ENCODE measurements around the gene PHOSPHO1.

PHOSPHO1 gene

DNA sequence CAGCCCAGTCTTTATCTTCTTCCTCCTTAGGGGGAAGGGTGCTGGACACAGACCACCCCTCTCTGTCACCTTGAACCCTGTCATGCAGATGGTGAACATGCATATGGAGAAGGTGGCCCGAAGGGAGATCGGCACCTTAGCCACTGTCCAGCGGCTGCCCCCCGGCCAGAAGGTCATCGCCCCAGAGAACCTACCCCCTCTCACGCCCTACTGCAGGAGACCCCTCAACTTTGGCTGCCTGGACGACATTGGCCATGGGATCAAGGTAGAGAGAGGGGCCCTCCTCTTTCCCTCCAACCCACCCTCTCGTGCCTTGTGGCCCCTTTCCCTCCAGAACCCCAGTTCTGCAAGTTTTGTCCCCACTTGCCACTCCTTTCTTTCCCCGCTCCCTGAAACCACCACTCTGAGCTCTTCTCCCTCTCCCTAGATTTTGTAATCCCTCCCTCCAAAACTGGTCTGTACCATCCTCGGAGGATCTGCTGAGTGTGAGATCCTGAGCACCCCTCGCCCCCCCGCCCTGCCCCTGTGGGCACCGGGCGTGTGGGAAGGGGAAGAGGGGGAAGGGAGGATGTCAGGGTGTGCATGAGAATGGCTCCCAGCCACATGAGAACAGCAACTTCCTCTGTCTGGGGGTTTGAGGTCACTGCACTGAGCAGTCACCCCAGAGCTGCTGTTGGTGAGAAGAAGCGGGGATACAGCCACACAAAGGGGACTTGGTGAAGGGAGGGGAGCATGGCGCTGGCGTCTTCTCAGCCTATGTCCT, 12.8 kb downstream of the PHOSPHO1 start:
- peak in 2 of 4 experiments; percentile 24 to 34 for DNase-seq

DNA sequence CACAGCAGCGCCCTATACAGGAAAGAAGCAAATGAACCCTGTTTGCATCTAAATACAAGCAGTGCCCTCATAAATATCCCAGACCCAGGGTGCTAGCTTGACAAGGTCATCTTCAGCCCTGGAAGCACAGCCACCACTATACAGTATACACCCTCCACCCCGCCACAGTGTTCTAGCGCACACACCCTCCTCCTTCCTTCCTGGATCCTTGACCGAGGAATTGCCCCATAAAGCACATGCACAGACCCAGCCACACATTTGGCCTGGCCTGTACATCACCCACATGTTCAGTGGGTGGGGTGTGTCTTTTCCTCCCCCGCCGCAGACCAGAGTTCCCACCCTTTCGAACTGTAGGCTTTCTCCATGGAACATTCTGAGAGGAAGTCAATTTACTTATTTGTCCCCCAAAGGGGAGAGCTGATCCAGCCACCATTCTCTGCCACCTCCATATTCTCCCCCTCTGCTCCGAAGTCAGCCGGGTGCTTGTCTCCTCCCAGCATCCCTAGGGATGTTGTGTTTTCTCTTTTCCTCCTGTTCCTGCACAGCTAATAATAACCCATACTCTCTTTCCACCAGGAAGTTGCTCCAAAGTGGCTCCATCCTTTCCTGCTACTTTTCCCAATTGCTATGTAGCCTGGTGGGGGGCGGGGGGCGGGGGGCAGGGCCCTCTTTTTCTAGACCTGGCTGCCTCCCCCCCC, 13.5 kb downstream of the PHOSPHO1 start:
- no peak for DNase-seq

DNA sequence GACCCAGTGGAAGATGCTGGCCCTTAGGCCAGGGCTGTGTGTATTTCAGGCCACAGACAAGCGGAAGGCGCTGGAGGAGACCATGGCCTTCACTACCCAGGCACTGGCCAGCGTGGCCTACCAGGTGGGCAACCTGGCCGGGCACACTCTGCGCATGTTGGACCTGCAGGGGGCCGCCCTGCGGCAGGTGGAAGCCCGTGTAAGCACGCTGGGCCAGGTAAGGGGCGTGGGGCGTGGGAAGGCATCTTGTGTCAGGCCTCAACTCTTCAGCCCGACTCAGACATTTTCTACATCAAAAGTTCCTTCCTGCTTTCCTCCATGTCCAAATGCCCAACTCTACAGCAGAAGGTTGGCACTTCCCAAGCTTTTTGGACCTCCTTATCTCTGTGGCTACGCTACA, 14.1 kb downstream of the PHOSPHO1 start:
- no peak for DNase-seq

DNA sequence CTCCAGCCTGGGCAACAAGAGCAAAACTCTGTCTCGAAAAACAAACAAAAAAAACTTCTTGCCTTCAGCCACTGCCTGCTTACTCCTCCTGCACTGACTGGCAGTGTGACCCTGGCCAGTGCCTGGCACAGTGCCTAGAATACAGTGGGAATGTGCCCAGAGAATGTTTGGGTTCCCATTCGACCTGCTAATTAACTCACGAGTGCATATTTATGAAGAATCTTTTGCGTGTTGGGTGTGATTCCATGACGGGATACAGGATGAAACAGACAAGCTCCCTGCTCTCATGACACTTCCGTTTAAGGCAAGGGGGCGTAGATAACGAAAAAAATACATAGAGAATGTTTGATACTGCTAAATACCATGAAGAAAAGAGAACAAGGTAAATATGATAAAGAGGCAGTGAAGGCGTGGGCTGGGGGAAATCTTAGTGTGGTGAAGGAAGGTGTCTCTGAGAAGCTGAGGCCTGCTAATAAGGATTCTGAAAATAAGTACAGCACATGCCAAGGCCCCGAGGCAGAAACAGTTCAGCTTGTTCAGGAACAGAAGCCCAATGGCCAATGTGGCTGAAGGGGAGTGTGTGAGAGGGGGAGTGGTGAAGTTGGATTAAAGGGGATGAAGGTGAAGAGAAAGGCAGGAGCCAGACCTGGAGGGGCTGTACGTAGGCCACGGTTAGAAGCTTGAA, 15.8 kb downstream of the PHOSPHO1 start:
- no peak for DNase-seq

DNA sequence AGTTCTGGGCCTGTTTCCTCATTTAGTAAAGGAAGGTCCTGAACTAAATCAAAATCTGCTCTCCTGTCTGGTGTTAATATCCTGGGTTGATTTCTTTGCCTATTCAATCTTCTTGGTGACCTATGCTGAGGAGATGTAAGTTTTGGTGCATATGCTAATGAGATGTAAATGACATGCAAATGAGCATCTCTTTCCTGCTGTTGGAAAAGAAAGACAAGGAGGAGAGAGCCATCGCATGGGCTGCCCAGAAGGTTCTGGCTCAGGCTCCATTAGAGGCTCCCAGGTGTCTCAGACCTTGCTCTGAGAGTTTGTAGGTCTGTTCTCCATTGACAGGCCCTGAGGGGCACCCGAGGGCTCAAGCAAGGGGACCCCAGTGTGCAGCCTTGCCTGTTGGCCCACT, 16.7 kb downstream of the PHOSPHO1 start:
- DNase-seq: no peak

DNA sequence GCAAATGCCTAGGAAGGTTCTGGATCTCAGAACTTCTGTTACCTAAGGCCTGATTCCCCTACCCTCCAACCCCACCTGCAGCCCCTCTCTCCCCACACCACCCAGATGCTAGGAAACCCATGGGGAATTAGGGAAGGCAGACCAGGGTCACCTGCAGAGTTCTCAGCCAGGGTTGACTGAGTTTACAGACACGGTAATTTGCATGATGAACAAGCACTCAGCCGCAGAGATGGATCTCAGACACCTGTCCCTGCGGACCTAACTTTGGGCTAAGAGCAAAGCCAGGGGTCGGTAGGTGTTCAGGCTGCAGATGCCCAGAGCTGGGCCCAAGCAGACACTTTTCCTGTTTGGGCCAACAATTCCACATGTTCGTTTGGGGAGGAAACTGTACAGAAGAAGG, 17.2 kb downstream of the PHOSPHO1 start:
- DNase-seq: no peak

DNA sequence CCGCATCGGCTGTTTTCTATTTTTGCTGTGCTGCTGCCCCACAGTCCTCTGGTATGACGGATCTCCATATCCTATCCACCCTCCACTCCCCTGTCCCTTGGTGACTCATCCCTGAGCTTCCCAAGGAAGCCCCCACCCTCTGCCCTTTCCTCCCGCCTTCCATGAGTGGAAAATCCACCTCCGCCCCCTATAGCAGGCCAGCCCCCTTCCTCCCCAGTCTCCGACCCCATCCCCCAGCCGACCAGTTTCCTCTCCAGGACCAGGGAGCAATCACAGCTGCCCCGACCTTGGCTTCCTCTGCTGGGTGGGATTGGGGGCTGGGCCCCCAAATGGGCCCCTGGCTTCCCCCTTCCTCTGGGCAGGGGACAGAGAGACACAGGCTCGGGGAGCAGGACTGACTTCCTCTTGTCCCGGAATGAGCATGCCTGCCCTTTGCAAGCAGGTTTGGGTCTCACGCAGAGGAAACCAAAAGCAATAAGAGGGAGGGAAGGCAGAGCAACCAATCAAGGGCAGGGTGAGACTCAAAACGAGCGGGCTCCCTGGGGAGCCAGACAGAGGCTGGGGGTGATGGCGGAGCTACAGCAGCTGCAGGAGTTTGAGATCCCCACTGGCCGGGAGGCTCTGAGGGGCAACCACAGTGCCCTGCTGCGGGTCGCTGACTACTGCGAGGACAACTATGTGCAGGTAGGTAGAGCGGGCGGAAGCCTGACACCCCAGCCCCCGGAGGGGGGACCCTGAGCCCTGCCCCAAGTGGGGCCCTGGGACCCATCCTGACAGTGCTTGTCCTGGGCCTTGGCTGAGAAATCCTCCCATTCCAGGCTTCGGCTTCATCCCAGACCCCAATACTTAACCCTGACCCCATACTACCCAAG, 20.2 kb downstream of the PHOSPHO1 start, which contains the start of the genes ABI3 and GNGT2:
Gene ABI3 (plus strand): TSS at position 550 of the 872 bp plus-strand sequence. CDS start 18 bp downstream, at position 568.
Gene GNGT2 (minus strand): TSS at position 417 of the 872 bp plus-strand sequence. CDS start 3,152 bp downstream, outside the sequence.
- DNase-seq: peak in 2 of 4 experiments; percentile 25 to 33

DNA sequence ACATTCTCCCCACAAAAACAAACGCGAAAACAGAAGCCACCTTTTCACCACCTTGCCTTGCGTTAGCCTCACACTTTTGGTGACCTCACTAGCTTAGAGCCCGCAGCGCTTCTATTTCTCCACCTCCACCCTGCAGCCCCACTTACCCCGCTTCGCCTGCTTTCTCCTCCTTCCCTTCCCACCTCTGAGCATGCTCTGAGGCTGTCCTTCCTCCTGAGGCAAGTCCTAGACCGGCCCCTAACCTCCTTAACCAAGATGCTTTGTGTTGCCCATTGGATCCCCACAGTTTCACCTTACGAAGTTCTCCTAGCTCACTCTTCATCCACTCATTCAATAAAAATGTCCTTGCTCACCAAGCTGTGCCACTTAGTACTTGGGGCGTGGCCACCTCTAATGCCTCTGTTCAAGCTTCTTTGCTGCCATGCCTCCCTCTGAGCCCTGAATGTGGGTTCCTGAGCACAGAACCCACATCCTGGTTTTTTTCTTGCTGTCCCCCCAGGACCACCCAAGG, 21.5 kb downstream of the PHOSPHO1 start:
- no peak for DNase-seq

DNA sequence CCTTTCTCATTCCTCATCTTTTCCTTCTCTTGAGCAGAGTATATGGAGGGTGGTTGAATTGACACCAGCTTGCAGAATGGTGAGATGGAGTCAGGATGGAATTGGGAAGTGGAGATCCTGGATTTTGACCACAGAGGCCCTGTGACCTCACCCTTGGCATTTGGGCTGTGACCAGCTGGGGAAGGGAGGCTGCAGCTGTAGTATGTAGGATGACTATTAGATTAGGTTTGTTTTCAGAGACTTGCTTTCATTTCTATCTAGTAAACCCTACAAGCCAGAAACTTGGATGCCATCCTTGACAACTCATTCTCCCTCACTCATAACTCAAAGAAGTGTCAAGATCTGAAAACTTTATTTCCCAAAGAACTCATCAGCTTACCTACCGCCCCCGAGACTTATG, 26.1 kb downstream of the PHOSPHO1 start:
- no peak for DNase-seq

DNA sequence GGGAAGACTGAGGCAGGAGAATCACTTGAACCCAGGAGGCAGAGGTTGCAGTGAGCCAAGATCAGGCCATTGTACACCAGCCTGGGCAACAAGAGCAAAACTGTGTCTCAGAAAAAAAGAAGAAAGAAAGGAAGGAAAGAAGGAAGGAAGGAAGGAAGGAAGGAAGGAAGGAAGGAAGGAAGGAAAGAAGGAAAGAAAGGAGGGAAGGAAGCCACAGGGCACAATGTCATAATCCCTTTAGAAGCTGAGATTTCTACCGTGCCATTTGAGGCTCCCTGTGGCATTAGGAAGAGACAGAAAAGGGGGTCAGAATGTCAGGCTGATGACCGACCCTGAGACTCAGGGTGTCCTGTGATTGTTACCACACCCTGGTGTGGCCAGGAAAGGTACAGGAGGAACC, 26.8 kb downstream of the PHOSPHO1 start:
- no peak for DNase-seq

DNA sequence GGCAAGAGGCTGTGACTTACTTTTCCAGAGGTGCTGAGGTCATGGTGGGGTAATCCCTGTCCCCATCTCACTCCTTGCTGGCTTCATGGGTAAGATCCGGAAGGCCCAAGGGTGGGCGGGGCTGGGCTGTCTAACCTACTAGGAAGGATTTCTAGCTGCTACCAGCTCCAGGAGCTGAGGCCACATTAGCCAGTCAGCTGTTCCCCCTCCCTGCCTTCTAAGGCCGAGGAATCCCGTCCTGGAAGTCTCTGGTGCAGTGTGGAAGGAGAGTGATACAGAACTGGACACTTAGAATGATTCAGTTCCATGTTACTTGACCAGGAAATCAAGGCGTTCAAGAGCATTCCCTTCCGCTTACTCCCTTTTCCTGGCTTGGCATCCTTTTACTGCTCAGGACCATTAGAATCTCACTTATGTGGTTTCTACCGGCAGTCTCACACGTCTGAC, 29.1 kb downstream of the PHOSPHO1 start:
- DNase-seq: no peak

DNA sequence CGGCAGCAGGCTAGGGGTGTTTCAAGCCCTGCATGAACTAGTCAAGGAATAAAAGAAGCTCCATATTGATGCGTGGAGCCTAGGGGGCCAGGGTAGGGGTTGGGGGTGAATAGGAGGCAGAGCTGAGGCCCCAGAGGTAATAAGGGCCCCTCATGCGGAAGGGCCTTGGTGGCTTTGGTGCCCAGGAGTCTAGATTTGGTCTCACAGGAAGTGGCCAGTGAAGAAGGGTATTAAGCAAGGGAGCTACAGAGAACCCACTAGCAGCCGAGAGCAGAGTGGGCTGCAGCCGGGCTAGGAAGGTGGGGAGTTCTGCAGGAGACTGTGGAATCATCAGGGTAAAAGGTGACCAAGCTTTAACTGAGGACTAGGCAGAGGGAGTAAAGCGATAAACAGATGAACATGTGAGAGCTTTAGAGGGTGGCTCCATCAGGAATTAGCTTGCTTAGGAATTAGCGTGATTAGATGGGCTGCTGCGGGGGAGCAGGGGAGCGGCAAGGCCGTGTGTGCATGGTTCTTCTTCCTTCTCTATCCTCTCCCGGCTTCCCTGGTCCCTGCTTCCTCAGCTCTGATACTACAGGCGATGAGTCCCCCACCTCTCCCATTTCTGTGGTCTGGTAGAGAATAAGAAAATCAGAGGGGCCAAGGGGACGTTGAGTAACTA, 30.0 kb downstream of the PHOSPHO1 start:
- no peak for DNase-seq

DNA sequence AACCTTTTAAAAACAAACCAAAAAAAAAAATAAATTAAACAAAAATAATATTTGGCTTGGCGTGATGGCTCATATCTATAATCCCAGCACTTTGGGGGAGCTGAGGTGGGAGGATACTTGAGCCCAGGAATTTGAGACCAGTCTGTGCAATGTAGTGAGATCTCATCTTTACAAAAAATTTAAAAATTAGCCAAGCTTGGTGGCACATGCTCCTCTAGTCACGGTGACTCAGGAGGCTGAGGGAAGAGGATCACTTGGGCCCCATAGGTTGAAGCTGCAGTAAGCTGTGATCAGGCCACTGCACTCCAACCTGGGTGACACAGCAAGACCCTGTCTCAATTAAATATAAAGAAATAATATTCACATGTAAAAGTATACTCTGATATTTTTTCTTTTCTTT, 32.4 kb downstream of the PHOSPHO1 start:
- DNase-seq: no peak

DNA sequence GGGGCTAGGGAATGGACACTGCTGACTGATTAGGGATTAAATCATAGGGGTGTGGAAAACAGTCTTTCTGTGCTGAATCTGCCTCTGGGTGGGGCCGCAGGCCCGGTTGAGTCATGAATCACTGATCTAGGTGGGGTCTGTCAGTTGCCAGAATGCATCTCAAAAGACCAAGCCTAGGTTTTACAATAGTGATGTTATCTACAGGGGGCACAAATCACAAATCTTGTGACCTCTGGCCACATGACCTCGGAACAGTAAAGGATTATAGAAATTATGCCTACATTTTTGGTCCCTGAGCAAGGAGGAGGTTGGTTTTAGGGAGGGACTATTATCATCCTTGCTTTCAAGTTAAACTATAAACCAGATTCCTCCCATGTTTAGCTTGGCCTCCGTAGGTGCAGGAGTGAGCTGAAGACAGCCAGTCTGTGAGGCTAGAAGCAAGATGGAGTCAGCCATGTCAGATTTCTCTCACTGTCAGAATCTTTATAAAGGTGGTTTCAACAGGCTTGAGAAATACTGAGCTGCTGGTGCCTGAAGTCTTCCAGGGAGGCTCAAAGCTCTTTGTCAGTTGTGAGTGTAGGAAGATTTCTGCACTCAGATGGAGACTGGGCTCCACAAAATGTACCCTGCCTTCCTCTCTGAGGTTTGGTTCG, 33.1 kb downstream of the PHOSPHO1 start:
- DNase-seq: no peak

DNA sequence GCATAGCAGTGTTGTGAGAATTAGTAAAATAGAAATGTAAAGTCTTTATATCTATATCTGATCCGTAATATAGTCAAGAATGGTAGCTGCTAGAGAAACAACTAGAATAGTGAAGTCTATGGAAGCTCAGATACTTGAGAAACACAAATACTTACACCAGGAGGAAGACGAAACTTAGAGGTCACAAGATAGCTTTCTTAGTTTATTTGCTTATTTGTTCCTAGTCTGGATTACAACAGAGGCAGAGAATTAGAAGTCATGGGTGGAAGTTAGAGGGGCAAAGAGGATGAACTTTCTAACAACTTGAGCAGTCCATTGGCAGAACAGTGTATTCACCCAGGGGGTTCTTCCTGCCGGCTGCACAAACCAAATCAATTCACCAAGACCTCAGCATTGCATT, 34.1 kb downstream of the PHOSPHO1 start:
- DNase-seq: no peak

DNA sequence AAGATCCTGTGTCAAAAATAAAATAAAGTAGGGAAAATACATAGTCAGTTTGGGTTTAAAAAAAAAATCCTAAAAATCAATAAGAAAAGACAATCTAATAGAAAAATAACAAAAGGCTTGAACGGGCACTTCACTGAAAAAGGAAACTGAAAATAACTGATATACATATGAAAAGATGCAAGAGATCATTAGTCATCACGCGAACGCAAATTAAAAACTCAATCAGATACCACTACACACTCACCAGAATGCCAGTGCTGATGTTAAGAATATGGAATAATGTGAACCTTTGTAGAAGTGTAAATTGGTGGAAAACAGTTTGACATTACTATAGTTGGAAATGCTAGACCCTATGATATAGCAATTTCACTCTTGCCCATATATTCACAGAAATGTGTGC, 34.8 kb downstream of the PHOSPHO1 start:
- DNase-seq: no peak

DNA sequence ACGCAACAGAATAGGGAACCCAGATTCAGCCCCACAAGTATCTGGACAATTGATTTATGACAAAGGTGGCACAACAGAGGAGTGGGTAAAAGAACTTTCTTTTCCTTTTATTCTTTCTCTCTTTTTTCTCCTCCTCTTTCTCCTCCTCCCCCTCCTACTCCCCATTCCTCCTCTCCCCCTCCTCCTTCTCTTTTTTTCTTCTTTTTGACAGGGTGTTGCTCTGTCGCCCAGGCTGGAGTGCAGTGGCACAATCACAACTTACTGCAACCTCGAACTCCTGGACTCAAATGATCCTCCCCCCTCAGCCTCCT, 36.3 kb downstream of the PHOSPHO1 start:
- DNase-seq: no peak

DNA sequence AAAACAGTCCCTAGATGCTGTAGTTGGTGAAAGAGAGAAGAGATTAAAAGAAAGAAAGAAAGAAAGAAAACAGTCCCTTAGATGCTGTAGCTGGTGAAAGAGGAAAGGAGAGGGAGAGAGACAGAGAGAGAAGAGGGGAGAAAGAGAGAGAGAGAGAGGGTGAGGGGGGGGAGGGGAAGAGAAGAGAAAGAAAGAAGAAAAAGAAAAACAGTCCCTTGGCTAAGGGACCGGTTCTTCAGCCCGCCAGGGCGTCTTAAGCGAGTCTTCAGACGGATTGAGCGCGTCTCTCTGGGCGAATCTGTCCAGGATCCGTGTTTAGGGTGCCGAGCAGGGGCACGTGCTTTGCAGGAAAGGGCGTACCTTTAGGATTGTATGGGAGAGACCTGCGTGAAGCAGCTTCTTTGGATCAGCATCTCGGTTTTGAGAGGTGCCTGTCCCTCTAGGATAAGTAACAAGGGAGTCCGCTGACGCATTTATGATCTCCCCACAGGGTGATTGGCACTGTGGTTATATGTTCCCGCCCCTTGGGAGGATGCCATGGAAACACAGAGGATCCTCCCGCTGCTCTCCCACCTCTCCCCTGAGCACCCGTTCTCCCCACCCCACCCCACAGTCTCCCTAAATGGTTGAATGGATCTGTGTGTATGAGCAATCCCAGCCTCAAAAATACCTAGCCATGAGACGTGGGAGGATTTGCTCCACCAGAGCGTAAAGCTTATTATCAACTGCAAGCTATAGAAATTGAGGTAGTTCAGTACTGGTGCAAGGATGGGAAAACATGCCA, 36.9 kb downstream of the PHOSPHO1 start:
- no peak for DNase-seq

DNA sequence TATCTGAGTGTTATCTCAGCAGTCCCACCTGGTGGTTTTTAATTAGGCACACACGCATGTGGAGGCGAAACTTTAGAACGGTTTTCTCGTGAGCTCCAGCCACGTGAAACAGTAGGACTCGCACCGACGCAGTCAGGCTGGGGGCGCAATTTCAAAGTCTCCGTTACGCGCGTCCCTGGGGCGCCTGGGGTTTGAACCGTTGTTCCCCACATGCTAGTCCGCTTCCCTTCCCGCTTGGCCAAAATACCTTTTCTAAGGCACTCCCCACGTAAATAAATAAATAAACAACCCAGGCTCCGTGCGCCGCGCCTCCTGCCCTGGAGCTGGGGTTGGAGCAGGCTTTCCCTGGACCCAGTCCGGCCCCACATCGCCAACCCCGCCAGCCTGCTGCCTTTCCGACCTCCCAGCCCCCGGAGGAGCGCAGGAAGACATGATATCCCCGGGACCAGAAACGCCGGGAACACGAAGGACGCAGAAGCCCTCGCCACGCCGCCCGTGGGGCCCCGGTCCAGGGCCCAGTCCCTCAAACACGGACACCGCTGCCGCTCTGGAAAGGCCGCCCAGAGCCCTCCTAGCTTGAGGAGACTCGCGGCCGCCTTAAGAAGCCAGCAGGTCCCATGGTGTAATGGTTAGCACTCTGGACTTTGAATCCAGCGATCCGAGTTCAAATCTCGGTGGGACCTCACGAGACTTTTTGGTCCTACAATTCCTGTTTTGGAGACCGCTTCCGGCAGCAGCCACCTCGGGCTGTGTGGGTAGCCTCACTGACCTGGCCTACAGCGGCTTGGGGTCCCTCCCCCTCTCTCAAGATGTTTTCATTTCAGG, 38.5 kb downstream of the PHOSPHO1 start:
- DNase-seq: peak; percentile 80 to 98 (median 90)
